Measurements from ENCODE around the gene ERP27.

DNA sequence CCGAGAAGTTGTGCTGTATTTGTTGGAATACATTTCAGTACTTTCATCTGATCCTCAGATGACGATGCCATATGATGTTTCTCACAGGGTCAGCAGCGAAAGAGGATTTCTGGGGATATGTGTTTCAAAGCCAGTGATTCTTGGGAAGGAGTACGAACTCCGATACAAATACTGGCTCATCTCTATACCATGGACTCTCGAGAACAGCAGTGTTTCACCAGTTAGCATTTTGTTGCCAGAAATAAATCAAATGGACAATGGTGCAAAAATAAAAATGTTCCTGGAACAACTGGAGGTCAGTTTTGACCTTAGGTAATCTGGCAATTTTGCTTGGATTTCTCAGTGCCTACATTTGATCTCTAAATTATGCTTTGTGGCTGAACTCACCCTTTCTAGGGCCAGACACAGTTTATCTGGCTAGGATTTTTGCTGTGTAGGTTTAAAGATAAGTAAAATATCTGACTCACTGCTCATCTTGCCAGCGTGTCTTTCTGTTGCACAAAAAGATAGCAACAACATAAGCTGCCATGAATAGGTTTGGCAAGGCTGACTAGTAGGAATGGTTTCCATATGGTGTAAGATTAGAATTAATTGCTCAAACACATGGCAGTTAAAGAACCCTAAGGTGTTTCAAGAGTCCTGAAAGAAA is 41.7 kb downstream of the ERP27 start:
- no peak for TF ChIP-seq EZH2 (IDR thresholded peaks at IDR 0.05; ENCODE audit: borderline replicate concordance, low read length)
- TF ChIP-seq, protein P1, sequence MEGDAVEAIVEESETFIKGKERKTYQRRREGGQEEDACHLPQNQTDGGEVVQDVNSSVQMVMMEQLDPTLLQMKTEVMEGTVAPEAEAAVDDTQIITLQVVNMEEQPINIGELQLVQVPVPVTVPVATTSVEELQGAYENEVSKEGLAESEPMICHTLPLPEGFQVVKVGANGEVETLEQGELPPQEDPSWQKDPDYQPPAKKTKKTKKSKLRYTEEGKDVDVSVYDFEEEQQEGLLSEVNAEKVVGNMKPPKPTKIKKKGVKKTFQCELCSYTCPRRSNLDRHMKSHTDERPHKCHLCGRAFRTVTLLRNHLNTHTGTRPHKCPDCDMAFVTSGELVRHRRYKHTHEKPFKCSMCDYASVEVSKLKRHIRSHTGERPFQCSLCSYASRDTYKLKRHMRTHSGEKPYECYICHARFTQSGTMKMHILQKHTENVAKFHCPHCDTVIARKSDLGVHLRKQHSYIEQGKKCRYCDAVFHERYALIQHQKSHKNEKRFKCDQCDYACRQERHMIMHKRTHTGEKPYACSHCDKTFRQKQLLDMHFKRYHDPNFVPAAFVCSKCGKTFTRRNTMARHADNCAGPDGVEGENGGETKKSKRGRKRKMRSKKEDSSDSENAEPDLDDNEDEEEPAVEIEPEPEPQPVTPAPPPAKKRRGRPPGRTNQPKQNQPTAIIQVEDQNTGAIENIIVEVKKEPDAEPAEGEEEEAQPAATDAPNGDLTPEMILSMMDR (IDR thresholded peaks at IDR 0.05; ENCODE audit: low read length) = no peak

Measured in OCI-LY1 (cell line).